Transverse colon (tissue), 4 donors: ENCODE data around the gene FAM110A.

Experiments used
- POLR2AphosphoS5 ChIP-seq, 3 donors: sonication (generic); formaldehyde crosslinking; IDR thresholded peaks; one replicate each; pipeline ENCODE4 v1.6.1; 2016; ENCODE audit warnings: antibody characterized with exemption in 3 of 3
- TF ChIP-seq, protein P1 (sequence below), 5 experiments: fragments of 200-600 bp in 3 of 5; fragments of 450-650 bp in 2 of 5; sonication (generic) in 3 of 5; IDR thresholded peaks; 1 replicate in 2 of 5; 2 replicates in 3 of 5; pipeline ENCODE4 v1.5.1; 2016 to 2017; ENCODE audit warnings: antibody characterized with exemption in 5 of 5, inconsistent platforms in 3 of 5, mild to moderate bottlenecking in 2 of 5, moderate library complexity in 1 of 5

DNA sequence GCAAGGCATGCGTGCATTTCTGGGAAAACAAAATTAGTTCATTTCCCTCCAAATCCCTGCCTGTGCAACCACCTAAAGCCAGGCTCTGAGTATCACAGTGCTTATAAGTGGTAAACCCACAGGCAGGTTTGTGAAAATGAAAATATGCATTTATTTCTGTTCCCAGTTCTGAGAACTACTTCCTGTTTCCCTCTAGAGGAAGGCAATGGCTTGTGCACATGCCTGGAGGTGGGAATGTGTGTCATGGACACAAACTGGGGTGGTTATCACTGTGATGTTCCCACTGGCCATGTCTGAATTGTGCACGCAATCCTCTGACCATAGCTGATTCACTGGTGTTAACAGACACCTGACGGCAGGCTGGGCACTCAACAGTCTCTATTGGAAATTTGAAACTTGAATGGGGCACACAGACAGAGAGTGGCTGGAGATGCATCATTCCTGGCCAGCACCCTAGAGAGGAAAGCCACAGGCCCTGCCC is 26.3 kb downstream of the FAM110A start:
- TF ChIP-seq, protein P1, sequence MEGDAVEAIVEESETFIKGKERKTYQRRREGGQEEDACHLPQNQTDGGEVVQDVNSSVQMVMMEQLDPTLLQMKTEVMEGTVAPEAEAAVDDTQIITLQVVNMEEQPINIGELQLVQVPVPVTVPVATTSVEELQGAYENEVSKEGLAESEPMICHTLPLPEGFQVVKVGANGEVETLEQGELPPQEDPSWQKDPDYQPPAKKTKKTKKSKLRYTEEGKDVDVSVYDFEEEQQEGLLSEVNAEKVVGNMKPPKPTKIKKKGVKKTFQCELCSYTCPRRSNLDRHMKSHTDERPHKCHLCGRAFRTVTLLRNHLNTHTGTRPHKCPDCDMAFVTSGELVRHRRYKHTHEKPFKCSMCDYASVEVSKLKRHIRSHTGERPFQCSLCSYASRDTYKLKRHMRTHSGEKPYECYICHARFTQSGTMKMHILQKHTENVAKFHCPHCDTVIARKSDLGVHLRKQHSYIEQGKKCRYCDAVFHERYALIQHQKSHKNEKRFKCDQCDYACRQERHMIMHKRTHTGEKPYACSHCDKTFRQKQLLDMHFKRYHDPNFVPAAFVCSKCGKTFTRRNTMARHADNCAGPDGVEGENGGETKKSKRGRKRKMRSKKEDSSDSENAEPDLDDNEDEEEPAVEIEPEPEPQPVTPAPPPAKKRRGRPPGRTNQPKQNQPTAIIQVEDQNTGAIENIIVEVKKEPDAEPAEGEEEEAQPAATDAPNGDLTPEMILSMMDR (IDR thresholded peaks at IDR 0.05), result no peak
- TF ChIP-seq POLR2AphosphoS5 (IDR thresholded peaks at IDR 0.05), result no peak
